Measurements from ENCODE around the gene NCAPH2.

NCAPH2 gene

GRCh38 chr22:50507421-50507990, 518 bp upstream of the NCAPH2 start, which contains the start of gene LMF2 (continued):
- no peak for TF ChIP-seq ZNF280C (tag by site-specific recombination; IDR thresholded peaks at IDR 0.05)
- TF ChIP-seq ZBTB20 (tag by site-specific recombination; IDR thresholded peaks at IDR 0.05): peak; percentile 24; the same call in 1 of the 2 replicates
- no peak for TF ChIP-seq PRDM6 (tag by site-specific recombination; IDR thresholded peaks at IDR 0.05)
- no peak for TF ChIP-seq ZNF645 (tag by site-specific recombination; IDR thresholded peaks at IDR 0.05)
- no peak for TF ChIP-seq ZNF621 (tag by site-specific recombination; IDR thresholded peaks at IDR 0.05)
- no peak for TF ChIP-seq ZNF140 (tag by site-specific recombination; IDR thresholded peaks at IDR 0.05)
- no peak for TF ChIP-seq ZNF148 (tag by site-specific recombination; IDR thresholded peaks at IDR 0.05; ENCODE audit: borderline replicate concordance)
- no peak for TF ChIP-seq ZNF16 (tag by site-specific recombination; IDR thresholded peaks at IDR 0.05; ENCODE audit: low read depth)
- no peak for TF ChIP-seq ZNF350 (tag by site-specific recombination; IDR thresholded peaks at IDR 0.05)
- no peak for TF ChIP-seq ZNF670 (tag by site-specific recombination; IDR thresholded peaks at IDR 0.05; ENCODE audit: low read depth)
- TF ChIP-seq ZNF23 (tag by site-specific recombination; IDR thresholded peaks at IDR 0.05; ENCODE audit: borderline replicate concordance): no peak
- TF ChIP-seq ZBTB10 (tag by site-specific recombination; IDR thresholded peaks at IDR 0.05): no peak
- TF ChIP-seq ZFP3 (tag by site-specific recombination; IDR thresholded peaks at IDR 0.05; ENCODE audit: low read depth): no peak
- no peak for TF ChIP-seq PRDM2 (tag by site-specific recombination; IDR thresholded peaks at IDR 0.05; ENCODE audit: borderline replicate concordance)
- no peak for TF ChIP-seq INSM2 (tag by site-specific recombination; IDR thresholded peaks at IDR 0.05)
- TF ChIP-seq MEIS1 (CRISPR knock-in tag; IDR thresholded peaks at IDR 0.05; ENCODE audit: borderline replicate concordance): no peak
- peak; percentile 31; the same call in 1 of the 2 replicates for TF ChIP-seq ZFHX2 (tag by site-specific recombination; conservative IDR thresholded peaks at IDR 0.05)
- TF ChIP-seq ZNF202 (tag by site-specific recombination; IDR thresholded peaks at IDR 0.05; ENCODE audit: borderline replicate concordance): no peak
- TF ChIP-seq ZXDB (tag by site-specific recombination; IDR thresholded peaks at IDR 0.05): peak; percentile 62
- TF ChIP-seq ZNF292 (tag by site-specific recombination; IDR thresholded peaks at IDR 0.05; ENCODE audit: borderline replicate concordance, low read depth): no peak
- TF ChIP-seq KLF7 (tag by site-specific recombination; IDR thresholded peaks at IDR 0.05; ENCODE audit: borderline replicate concordance): peak; percentile 81; the same call in 1 of the 2 replicates
